ENCODE results near the gene IQCF6. TPM values are rescaled to one million over a fixed set of nuclear protein-coding genes. Genes with fewer than 3 reads are reported as not detected.

Gene IQCF6
- total and polyA plus RNA-seq, 2 donors (not counting 1 experiment from before 2014, with no cell fraction given): not detected

DNA sequence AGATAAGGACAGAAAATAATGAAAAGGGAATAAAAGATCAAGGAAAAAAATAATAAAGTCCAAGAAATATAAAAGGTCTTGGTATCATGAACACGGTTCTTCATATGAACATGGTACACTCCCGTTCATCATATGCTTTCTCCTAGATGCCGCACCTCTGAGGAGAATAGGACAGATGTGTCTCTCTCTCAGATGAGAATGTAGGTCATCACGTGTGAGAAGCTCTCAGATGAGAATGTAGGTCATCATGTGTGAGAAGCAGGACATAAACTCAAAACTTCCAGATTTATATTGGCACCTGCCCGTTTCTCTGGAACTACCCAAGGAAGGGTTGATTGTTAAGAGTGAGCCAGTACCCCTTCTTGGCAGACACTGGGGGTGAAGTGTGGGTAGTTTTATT is 29.9 kb upstream of the IQCF6 start:
- H3K27me3 ChIP-seq (ENCODE audit: control insufficient read depth, insufficient read depth, low read length): no peaks in the 10 kb centered on the region
- TF ChIP-seq, protein P1, sequence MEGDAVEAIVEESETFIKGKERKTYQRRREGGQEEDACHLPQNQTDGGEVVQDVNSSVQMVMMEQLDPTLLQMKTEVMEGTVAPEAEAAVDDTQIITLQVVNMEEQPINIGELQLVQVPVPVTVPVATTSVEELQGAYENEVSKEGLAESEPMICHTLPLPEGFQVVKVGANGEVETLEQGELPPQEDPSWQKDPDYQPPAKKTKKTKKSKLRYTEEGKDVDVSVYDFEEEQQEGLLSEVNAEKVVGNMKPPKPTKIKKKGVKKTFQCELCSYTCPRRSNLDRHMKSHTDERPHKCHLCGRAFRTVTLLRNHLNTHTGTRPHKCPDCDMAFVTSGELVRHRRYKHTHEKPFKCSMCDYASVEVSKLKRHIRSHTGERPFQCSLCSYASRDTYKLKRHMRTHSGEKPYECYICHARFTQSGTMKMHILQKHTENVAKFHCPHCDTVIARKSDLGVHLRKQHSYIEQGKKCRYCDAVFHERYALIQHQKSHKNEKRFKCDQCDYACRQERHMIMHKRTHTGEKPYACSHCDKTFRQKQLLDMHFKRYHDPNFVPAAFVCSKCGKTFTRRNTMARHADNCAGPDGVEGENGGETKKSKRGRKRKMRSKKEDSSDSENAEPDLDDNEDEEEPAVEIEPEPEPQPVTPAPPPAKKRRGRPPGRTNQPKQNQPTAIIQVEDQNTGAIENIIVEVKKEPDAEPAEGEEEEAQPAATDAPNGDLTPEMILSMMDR (conservative IDR thresholded peaks at IDR 0.05 in 1 of 2, IDR thresholded peaks at IDR 0.05 in 1 of 2; ENCODE audit: low read depth in 1 of 2, low read length in 2 of 2): no peak
- no peak for TF ChIP-seq EZH2 (IDR thresholded peaks at IDR 0.05; ENCODE audit: low read length, missing control alignments)
- no peak overlapping the region for H3K4me3 ChIP-seq (replicated peaks in 1 of 4; ENCODE audit: control extremely low read depth in 1 of 4, insufficient read depth in 1 of 4, low read depth in 3 of 4, low read length in 4 of 4)
- H3K9me3 ChIP-seq (ENCODE audit: control insufficient read depth, insufficient read depth, low read depth, low read length): no peaks in the 10 kb centered on the region
- no peaks in the 10 kb centered on the region for H3K79me2 ChIP-seq (ENCODE audit: control insufficient read depth, insufficient read depth, low read length)
- H3K9ac ChIP-seq (ENCODE audit: insufficient read depth, low read length): no peak overlapping the region
- H3K4me2 ChIP-seq (ENCODE audit: extremely low read depth, insufficient read depth, low read length): no peak overlapping the region
- no peaks in the 10 kb centered on the region for H3K36me3 ChIP-seq (ENCODE audit: control insufficient read depth, insufficient read depth, low read length)
- no peak for DNase-seq (ENCODE audit: low read depth in 2 of 2)
- no peak overlapping the region for H3K27ac ChIP-seq (ENCODE audit: insufficient read depth, low read length)
- H4K20me1 ChIP-seq (ENCODE audit: control insufficient read depth, extremely low read depth, insufficient read depth, low read length): no peaks in the 10 kb centered on the region
- no peak overlapping the region for H2AFZ ChIP-seq (ENCODE audit: low read length)
- no peaks in the 10 kb centered on the region for H3K4me1 ChIP-seq (ENCODE audit: control insufficient read depth, extremely low read depth, insufficient read depth, low read length)

DNA sequence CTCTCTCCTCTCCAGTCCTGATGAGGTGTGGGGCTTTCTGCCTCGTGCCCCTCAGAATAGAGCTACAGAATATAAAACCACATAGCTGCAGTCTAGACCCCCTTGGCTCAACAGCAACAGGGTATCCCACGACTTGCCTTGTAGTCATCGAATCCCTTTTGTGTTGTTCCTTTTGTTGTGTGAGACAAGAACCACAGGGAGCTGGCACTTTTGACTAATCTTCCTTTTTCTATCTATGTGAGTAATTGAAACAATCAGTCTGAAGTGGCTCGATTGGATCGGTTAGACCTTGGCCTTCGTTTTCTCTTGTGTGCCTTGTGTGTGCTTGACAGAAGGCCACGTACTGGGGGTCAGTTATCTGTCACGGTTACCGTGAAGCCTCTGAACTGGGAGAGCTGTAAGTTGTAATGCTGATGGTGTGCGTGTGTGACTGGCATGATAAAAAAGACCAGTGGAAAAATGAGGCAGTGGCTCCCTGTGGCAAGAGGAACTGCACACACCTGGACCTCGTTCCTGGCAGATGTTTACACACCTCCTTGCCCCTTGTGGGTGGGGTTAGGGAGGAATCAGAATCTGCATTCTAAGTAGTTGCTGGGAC is 23.2 kb upstream of the IQCF6 start:
- Histone ChIP-seq H3K9me3 (ENCODE audit: control insufficient read depth, insufficient read depth, low read depth, low read length) (no peaks in the 10 kb centered on the region), H3K4me1 (ENCODE audit: control insufficient read depth, extremely low read depth, insufficient read depth, low read length) (no peaks in the 10 kb centered on the region), H2AFZ (ENCODE audit: low read length) (no peak overlapping the region), H4K20me1 (ENCODE audit: control insufficient read depth, extremely low read depth, insufficient read depth, low read length) (no peaks in the 10 kb centered on the region), H3K4me3 (replicated peaks in 1 of 4; ENCODE audit: control extremely low read depth in 1 of 4, insufficient read depth in 1 of 4, low read depth in 3 of 4, low read length in 4 of 4) (no peak overlapping the region), H3K27ac (ENCODE audit: insufficient read depth, low read length) (no peak overlapping the region), H3K9ac (ENCODE audit: insufficient read depth, low read length) (no peak overlapping the region), H3K4me2 (ENCODE audit: extremely low read depth, insufficient read depth, low read length) (no peak overlapping the region), H3K36me3 (ENCODE audit: control insufficient read depth, insufficient read depth, low read length) (no peaks in the 10 kb centered on the region), H3K27me3 (ENCODE audit: control insufficient read depth, insufficient read depth, low read length) (no peaks in the 10 kb centered on the region), H3K79me2 (ENCODE audit: control insufficient read depth, insufficient read depth, low read length) (no peaks in the 10 kb centered on the region)
- TF ChIP-seq, protein P1 (conservative IDR thresholded peaks at IDR 0.05 in 1 of 2, IDR thresholded peaks at IDR 0.05 in 1 of 2; ENCODE audit: low read depth in 1 of 2, low read length in 2 of 2): no peak
- TF ChIP-seq EZH2 (IDR thresholded peaks at IDR 0.05; ENCODE audit: low read length, missing control alignments): no peak
- DNase-seq (ENCODE audit: low read depth in 2 of 2): no peak

DNA sequence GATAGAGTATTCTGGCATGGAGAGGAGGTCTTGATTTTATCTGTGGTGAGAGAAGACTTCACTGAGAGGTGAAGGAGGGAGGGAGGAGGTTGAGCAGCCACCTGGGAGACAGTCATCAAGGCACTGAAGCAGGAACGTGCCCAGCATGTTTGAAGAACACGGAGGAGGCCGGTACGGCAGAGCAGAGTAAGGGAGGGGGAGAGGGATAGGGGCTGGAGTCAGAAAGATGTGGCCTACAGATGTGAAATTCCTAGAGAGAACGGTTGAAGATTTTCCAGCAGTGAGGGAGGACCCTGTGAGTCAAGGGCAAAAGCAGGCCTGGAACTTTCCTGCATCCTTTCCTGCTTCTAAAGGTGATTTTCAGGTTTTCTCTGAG is 21.7 kb upstream of the IQCF6 start:
- no peak for TF ChIP-seq EZH2 (IDR thresholded peaks at IDR 0.05; ENCODE audit: low read length, missing control alignments)
- TF ChIP-seq, protein P1 (conservative IDR thresholded peaks at IDR 0.05 in 1 of 2, IDR thresholded peaks at IDR 0.05 in 1 of 2; ENCODE audit: low read depth in 1 of 2, low read length in 2 of 2): no peak

More for the DNA sequence above, 21.7 kb upstream of the IQCF6 start:
- H3K4me3 ChIP-seq (replicated peaks in 1 of 4; ENCODE audit: control extremely low read depth in 1 of 4, insufficient read depth in 1 of 4, low read depth in 3 of 4, low read length in 4 of 4): no peak overlapping the region
- no peaks in the 10 kb centered on the region for H3K4me1 ChIP-seq (ENCODE audit: control insufficient read depth, extremely low read depth, insufficient read depth, low read length)
- H2AFZ ChIP-seq (ENCODE audit: low read length): no peak overlapping the region
- no peaks in the 10 kb centered on the region for H3K9me3 ChIP-seq (ENCODE audit: control insufficient read depth, insufficient read depth, low read depth, low read length)
- H4K20me1 ChIP-seq (ENCODE audit: control insufficient read depth, extremely low read depth, insufficient read depth, low read length): no peaks in the 10 kb centered on the region
- no peak overlapping the region for H3K9ac ChIP-seq (ENCODE audit: insufficient read depth, low read length)
- H3K27me3 ChIP-seq (ENCODE audit: control insufficient read depth, insufficient read depth, low read length): no peaks in the 10 kb centered on the region
- no peak for DNase-seq (ENCODE audit: low read depth in 2 of 2)
- H3K36me3 ChIP-seq (ENCODE audit: control insufficient read depth, insufficient read depth, low read length): no peaks in the 10 kb centered on the region
- H3K79me2 ChIP-seq (ENCODE audit: control insufficient read depth, insufficient read depth, low read length): no peaks in the 10 kb centered on the region
- H3K27ac ChIP-seq (ENCODE audit: insufficient read depth, low read length): no peak overlapping the region
- H3K4me2 ChIP-seq (ENCODE audit: extremely low read depth, insufficient read depth, low read length): no peak overlapping the region

All from fibroblast of lung (primary cell).